ENCODE results near the gene PORCN. TPM values are rescaled to one million over a fixed set of nuclear protein-coding genes. Genes with fewer than 3 reads are reported as not detected.

Gene PORCN
- total and polyA plus RNA-seq, 2 donors (not counting 3 experiments of a cell fraction or from before 2014, with no cell fraction given) = 7.6 to 21.0 TPM

DNA sequence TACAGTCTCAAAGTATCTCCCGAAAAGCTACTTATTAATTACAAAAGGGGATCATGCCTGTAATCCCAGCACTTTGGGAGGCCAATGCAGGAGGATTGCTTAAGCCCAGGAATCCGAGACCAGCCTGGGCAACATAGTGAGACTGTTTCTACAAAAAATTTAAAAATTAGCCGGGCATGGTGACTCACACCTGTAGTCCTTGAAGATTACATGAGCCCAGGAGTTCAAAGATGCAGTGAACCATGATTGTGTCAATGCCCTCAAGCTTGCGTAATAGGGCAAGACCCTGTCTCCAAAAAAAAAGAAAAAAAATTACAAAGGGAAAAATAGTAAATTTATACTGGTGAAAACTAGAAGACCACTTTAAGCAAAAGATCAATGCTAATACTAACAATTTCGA is 3.3 kb upstream of the PORCN start:
- POLR2A ChIA-PET = no interaction called here

More for the DNA sequence above, 3.3 kb upstream of the PORCN start:
- Histone ChIP-seq H3K36me3 (ENCODE audit: control insufficient read depth in 2 of 2, extremely low read depth in 1 of 2, insufficient read depth in 2 of 2, low read length in 2 of 2) (no peaks in the 10 kb centered on the region), H3K9me3 (replicated peaks; ENCODE audit: control insufficient read depth, insufficient read depth, low read length) (no peaks in the 10 kb centered on the region), H3K4me1 (ENCODE audit: control insufficient read depth, extremely low read depth, insufficient read depth, low read length) (no peaks in the 10 kb centered on the region), H3K27ac (ENCODE audit: insufficient read depth, low read depth, low read length) (no peak overlapping the region), H3K9me1 (replicated peaks; ENCODE audit: control insufficient read depth, extremely low read depth, insufficient read depth, low read length) (no peaks in the 10 kb centered on the region), H4K20me1 (replicated peaks; ENCODE audit: control insufficient read depth, extremely low read depth, insufficient read depth, low read length) (no peaks in the 10 kb centered on the region), H2AFZ (ENCODE audit: low read depth, low read length) (no peak overlapping the region), H3K79me2 (ENCODE audit: control insufficient read depth, insufficient read depth, low read length) (no peaks in the 10 kb centered on the region), H3K27me3 (ENCODE audit: control insufficient read depth in 2 of 2, insufficient read depth in 2 of 2, low read length in 2 of 2) (no peaks in the 10 kb centered on the region), H3K9ac (replicated peaks; ENCODE audit: extremely low read depth, insufficient read depth, low read length) (no peak overlapping the region), H3K4me2 (ENCODE audit: insufficient read depth, low read length) (no peak overlapping the region), H3K4me3 (replicated peaks in 1 of 3; ENCODE audit: insufficient read depth in 1 of 3, low read depth in 1 of 3, low read length in 3 of 3) (no peak overlapping the region)
- TF ChIP-seq JUN (IDR thresholded peaks at IDR 0.05; ENCODE audit: borderline replicate concordance, insufficient read depth, insufficient read length, low read depth) (no peak), EZH2 (IDR thresholded peaks at IDR 0.05; ENCODE audit: borderline replicate concordance, low read depth, low read length, severe bottlenecking) (no peak), MYC (IDR thresholded peaks at IDR 0.05; ENCODE audit: low read depth, low read length) (no peak), FOS (IDR thresholded peaks at IDR 0.05; ENCODE audit: borderline replicate concordance, insufficient read depth, low read length) (no peak), POLR2A (IDR thresholded peaks at IDR 0.05; ENCODE audit: low read depth, low read length) (no peak), GATA2 (IDR thresholded peaks at IDR 0.05; ENCODE audit: insufficient read depth, insufficient read length, low read depth, low read length) (no peak), POLR2AphosphoS5 (IDR thresholded peaks at IDR 0.05; ENCODE audit: insufficient read depth, low read depth, low read length) (no peak)
- TF ChIP-seq, protein P1, sequence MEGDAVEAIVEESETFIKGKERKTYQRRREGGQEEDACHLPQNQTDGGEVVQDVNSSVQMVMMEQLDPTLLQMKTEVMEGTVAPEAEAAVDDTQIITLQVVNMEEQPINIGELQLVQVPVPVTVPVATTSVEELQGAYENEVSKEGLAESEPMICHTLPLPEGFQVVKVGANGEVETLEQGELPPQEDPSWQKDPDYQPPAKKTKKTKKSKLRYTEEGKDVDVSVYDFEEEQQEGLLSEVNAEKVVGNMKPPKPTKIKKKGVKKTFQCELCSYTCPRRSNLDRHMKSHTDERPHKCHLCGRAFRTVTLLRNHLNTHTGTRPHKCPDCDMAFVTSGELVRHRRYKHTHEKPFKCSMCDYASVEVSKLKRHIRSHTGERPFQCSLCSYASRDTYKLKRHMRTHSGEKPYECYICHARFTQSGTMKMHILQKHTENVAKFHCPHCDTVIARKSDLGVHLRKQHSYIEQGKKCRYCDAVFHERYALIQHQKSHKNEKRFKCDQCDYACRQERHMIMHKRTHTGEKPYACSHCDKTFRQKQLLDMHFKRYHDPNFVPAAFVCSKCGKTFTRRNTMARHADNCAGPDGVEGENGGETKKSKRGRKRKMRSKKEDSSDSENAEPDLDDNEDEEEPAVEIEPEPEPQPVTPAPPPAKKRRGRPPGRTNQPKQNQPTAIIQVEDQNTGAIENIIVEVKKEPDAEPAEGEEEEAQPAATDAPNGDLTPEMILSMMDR (IDR thresholded peaks at IDR 0.05; ENCODE audit: extremely low read depth in 1 of 2, insufficient read depth in 1 of 2, low read depth in 1 of 2, low read length in 2 of 2) = no peak
- TF ChIP-seq, protein P2, sequence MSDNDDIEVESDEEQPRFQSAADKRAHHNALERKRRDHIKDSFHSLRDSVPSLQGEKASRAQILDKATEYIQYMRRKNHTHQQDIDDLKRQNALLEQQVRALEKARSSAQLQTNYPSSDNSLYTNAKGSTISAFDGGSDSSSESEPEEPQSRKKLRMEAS (IDR thresholded peaks at IDR 0.05; ENCODE audit: insufficient read depth, insufficient read length) = no peak
- intact Hi-C loops (cut with micrococcal nuclease) (no loop called here), dilution Hi-C loops (cut with MboI; ENCODE audit: extremely low pct_ligation_motif_present, low sequenced_read_pairs) (no loop called here)
- DNase-seq (ENCODE audit: low read depth, low spot score) (no peak), FAIRE-seq (no peak)
- no TSS peak for BruUV-seq (replicated peaks)
- CTCF ChIA-PET = no interaction called here
